ENCODE results near the gene HYAL3. TPM values are rescaled to one million over a fixed set of nuclear protein-coding genes. Genes with fewer than 3 reads are reported as not detected.

The HYAL3 gene
- total RNA-seq, 1 donor from 2014 or later: 3.7 TPM

GRCh38 chr3:50242851-50243542 is 56.2 kb downstream of the HYAL3 start:
- no peaks in the 10 kb centered on the region for H3K9me3 ChIP-seq (ENCODE audit: control insufficient read depth in 3 of 3, low read length in 3 of 3)
- peak overlapping the region in 2 of 3 donors; percentile 41 to 49 for H3K4me3 ChIP-seq (ENCODE audit: low read length in 3 of 3)
- peak overlapping the region; percentile 38 to 71 (median 45) for H3K9ac ChIP-seq (ENCODE audit: low read depth in 1 of 3, low read length in 3 of 3)
- H3K27ac ChIP-seq (ENCODE audit: low read depth, low read length): peak overlapping the region; percentile 80
- peaks cover 88 to 93% (median 89%) of the 10 kb centered on the region in 3 donors for H3K4me1 ChIP-seq (ENCODE audit: control insufficient read depth in 3 of 3, insufficient read depth in 3 of 3, low read length in 3 of 3)
- H3K27me3 ChIP-seq (ENCODE audit: control insufficient read depth in 3 of 3, insufficient read depth in 3 of 3, low read length in 3 of 3): no peaks in the 10 kb centered on the region
- H3K36me3 ChIP-seq (ENCODE audit: control insufficient read depth in 3 of 3, insufficient read depth in 3 of 3, low read length in 3 of 3): peaks cover 0 to 2% (median 0%) of the 10 kb centered on the region in 3 donors

Other genes starting within 250 kb of the HYAL3 start
- 179 TPM for gene RBM5, start 210.5 kb downstream of the HYAL3 start, total RNA-seq
- 2.1 TPM for gene SEMA3F, start 144.1 kb downstream of the HYAL3 start, total RNA-seq
- gene GNAT1, start 107.8 kb downstream of the HYAL3 start, total RNA-seq: not detected
- gene SLC38A3, start 94.1 kb downstream of the HYAL3 start, total RNA-seq: 0.52 TPM
- gene GNAI2, start 63.2 kb downstream of the HYAL3 start, total RNA-seq: 78.8 TPM
- gene SEMA3B, start 30.3 kb downstream of the HYAL3 start, total RNA-seq: 19.8 TPM
- gene LSMEM2, start 20.3 kb downstream of the HYAL3 start, total RNA-seq: 15.1 TPM
- 44.9 TPM for gene IFRD2, start 7.0 kb downstream of the HYAL3 start, total RNA-seq
- 1.6 TPM for gene NAA80, start within 50 bp of the HYAL3 start, total RNA-seq
- gene HYAL1, start 4.2 kb upstream of the HYAL3 start, total RNA-seq: 2.6 TPM
- 43.8 TPM for gene HYAL2, start 23.3 kb upstream of the HYAL3 start, total RNA-seq
- gene TUSC2, start 28.8 kb upstream of the HYAL3 start, total RNA-seq: 7.8 TPM
- 17.7 TPM for gene RASSF1, start 41.4 kb upstream of the HYAL3 start, total RNA-seq
- gene ZMYND10, start 46.3 kb upstream of the HYAL3 start, total RNA-seq: 0.52 TPM
- 15.7 TPM for gene NPRL2, start 51.4 kb upstream of the HYAL3 start, total RNA-seq
- gene CYB561D2, start 51.5 kb upstream of the HYAL3 start, total RNA-seq: 14.1 TPM
- gene TMEM115, start 60.1 kb upstream of the HYAL3 start, total RNA-seq: 24.5 TPM
- 1.0 TPM for gene CACNA2D2, start 204.2 kb upstream of the HYAL3 start, total RNA-seq

Data from skeletal muscle tissue (tissue), 4 donors.